ENCODE measurements around the gene KIZ.

The KIZ gene

DNA sequence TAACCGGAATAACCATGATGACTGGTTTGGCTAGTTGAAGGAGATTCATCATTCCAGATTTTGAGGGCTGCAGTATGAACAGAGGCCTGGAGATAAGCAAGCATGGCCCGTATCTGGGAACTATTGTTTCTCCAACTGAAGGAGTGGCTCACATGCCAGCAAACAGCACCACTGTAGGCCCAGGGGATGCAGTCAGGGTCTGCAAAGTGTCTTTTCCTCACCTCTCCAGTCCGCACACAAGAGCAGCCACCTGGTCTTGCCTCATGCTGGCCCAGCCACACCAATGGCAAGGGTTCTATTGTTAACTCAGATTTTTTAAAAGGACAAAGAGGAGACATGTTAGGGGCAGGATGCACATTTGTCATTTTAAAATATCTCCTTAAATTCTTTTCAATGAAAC is 55.1 kb downstream of the KIZ start:
- FAIRE-seq, result no peak

DNA sequence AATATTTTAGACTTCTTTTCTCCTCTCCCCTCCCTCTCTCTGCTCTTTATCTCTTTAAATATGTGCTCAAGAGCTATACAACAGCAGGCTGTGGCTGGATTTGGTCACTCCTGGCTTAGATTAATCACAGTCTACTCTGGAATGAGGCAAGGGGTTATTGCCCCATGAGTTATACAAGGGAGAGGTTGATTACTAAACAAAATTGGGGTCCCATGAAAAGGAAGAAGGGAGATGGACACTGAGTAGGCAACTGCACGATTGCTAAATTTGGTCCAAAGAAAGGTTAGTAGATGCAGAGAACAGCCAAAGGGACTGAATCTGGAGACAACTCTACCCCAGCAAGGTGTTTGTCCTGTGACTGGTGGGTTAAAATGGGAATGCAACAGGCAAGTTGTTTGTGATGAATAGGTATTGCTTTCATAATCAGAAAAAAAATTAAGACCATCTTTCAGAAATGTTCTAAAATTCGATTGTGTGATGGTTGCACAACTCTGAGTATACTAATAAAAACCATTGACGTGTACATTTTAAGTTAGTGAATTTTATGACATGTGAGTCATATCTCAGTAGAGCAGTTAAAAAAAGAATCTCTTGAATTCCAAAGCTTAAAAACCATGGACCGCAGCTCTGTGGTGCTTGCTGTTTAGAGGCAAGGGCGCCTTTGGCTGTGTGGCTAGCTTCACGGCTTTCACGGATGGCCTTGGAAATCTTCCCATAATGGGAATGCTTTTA is 57.1 kb downstream of the KIZ start:
- no peak for FAIRE-seq

DNA sequence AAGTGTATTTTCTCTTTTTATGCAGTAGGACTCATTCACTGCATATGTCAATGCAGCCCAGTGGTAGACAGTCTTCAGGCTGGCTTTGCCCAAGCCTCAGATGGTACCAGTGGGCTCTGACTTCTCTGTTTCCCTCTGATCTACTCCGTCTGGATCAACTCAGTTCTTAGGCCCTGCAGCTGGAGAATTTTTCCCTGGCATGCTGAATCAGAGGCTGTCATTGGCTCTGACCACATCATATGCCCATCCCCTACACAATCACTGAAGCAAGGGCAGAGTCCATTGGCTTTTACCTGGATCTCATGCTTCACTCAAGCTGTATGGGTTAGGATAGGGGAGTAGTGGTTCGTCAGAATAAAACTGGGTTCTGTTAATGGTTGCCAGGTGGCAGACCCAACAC is 57.8 kb downstream of the KIZ start:
- FAIRE-seq, result no peak

DNA sequence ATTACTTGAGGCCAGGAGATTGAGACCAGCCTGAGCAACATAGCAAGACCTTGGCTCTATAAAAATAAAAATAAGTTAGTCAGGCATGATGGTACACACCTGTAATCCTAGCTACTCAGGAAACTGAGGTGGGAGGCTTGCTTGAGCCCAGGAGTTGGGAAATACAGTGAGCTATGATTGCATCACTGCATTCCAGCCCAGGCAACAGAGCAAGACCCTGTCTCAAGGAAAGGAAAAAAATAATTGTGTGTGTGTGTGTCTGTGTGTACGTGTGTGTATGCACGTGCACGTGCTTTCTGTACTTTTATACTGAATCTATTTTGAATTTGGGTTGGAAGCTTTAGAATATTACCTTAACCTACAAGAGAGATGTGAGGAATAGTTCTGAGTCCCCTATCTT is 58.9 kb downstream of the KIZ start:
- no peak for FAIRE-seq

DNA sequence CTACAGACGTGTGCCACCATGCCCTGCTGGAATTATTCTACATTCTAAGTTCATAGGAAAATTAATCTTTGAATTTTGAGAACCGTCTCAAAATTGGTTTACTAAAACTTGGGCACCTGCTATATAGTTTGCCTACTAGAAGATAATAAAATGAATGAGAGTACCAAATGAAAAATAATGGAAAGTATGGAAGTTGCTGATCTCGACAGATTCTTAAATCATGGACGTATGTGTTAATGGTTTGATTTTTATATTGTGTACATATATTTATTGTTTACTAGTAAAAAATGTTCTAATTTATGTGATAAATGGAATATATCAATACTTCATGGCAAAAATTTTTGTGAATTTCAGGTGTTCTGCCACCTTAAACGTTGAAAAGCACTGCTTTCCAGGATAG is 60.0 kb downstream of the KIZ start:
- FAIRE-seq, result no peak

DNA sequence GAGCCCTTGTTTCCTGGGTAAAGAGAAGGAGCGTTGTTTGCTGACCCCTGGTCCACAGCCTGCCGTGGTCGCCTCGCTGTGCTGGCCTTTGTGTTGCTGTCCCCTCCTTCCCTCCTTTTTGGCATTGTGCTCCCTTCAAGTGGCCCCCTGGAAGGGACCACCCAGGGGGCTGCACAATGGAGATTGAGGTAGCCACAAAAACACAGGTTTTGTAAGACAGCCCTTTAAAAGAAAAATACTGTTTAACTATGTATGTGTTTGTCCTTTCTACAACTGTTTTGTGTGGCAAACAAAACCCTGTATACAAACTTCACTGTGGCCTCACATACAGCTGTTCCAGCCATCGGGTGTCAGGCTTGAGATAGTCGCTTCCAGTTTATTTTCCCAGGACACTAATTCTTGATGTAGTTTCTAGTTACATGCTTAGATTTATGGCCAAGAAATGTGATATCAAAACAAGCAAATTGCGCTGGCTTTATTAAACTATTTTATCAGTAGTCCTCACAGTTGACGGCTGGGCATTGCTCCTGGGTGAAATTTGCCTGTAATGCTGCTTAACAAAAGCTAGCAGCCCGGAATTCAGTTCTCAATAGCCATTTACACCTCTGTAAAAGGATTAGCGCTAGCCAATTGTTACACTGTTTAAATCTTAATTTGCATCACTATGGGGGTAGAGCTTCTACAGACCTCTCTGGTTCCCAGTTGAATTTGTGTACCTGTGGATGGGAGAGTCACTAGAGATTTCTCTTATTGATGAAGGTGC is 64.1 kb downstream of the KIZ start:
- no peak for FAIRE-seq

DNA sequence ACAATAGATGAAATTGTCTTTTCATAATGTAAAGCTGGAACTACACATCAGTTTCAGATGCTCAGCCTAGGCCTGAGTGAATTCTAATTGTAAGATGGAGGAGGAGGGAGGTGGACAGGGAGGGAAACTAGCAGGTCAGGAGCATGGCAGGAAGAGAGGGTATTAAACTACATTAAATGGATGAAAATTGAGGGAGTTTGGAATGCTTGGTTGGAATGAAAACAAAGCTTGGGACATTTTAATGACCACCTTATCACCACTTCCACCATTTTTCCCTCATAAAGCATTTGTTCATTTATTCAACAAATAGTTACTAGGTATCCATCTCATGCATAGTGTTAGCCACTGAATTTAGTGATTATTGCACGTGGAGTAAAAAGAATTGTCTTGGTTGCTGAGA is 65.0 kb downstream of the KIZ start:
- FAIRE-seq, result no peak

DNA sequence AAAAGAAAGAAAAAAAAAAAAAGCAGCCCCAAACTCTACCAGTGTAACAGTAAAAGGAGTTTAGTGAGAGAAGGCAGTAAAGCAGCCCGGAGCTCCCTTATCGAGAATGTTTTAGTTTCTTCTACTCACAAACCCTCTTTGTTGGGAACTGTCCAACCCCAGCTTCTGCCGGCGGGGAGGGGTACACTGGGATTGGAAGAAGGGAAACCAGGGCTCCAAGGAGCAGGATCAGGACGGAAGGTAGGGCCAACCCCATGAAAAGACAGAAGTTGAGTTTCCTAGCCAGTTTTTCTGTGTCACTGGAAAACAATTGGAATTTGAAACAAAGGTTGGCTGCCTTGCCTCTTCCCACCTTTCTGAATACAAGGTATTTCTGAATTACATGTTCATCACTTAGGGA is 66.0 kb downstream of the KIZ start:
- no peak for FAIRE-seq

DNA sequence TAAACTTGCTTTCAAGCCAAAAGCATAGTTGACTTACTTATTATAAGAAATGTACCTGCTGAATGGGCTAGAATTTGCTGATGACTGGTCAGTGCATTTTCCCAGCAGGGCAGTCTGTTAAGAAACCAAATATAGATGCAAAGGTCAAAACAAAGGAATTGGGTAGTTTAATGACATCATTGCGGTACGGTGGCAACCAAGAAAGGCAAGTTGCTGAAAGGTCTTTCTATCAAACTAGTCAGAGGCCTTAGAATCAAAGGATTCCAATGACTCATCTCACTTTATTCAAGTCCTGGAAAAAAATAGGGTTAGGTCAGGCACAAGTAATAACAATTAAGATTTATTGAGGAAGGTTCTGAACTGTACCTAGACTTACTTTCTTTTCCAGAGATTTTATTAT is 76.4 kb downstream of the KIZ start:
- FAIRE-seq, result no peak

DNA sequence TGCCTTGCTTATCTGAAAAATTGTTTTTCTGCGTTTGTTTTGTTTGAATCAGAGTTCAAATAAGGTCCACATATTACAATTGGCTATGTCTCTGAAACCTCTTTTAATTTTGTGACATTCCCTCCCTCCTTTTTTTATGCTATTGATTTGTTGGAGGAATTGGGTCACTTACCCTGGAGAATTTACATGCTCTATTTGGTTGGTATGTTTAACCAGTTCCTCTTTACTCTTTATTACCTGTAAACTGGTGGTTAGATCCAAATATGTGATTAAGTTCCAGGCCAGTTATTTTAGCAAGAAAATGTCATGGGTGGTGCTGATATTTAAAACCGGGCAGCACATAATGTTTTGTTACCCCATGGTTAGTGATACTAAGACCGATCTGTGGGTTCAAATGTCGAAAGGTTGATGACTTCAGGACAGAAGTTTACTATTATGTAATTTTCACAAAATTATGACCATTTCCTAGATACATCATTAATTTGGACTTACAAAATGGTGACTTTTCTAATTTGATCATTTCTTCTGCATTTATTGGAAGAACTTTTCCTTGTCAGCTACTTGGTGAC is 77.3 kb downstream of the KIZ start:
- no peak for FAIRE-seq

DNA sequence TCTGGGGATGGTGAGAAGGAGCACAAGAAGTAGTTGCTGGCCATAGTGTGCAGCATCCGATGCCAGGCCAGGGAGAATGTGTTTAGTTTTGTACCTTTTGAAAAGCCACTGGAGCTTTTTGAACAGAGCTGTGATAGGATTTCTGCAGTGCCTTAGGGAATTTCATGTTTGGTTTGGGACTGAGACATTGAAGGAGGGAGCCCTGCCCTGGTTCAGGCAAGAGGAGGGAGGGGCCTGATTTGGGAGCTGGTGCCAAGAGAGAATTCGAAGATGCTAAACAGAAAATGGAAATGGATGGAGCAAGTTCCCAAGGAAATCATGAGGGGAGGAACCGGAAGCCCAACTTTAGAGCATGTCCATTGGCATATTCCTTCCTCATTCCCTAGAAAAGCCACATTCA is 80.7 kb downstream of the KIZ start:
- no peak for FAIRE-seq

DNA sequence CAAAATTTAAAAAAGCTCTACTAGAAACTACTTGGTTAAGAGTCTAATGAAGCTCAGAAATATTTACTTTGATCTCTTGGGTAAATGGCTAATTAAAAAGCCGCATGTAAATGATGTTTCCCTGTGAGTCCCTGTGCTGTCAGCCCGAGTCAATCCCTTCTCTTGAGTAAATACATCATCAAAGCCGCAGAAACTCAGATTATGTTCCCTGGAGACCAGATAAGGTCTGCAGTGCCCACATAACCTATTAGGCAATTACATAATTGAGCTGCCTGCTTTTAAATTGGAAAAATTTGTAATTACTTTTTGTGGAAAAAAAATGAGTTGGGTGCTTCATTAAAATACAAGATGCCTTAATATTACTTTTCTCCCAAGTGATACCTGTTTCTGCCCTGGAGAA is 83.1 kb downstream of the KIZ start:
- no peak for FAIRE-seq

DNA sequence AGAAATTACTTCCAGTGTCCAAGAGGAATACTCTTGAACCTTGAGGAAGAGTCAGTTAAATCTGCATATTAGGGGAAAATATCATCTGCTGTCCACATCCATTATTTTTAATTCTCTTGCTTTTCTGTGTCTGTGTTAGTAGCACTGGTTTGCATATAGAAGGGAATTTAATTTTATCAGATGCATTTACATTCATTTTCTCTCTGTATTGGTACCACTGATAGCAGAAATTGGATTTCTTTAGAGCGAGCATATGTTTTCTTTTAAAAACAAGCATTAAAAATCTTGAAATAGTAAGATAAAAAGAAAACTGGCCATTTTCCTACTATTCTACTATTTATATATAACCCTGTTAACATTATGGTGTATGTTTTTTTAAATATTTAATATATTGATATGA is 83.8 kb downstream of the KIZ start:
- FAIRE-seq, result no peak

DNA sequence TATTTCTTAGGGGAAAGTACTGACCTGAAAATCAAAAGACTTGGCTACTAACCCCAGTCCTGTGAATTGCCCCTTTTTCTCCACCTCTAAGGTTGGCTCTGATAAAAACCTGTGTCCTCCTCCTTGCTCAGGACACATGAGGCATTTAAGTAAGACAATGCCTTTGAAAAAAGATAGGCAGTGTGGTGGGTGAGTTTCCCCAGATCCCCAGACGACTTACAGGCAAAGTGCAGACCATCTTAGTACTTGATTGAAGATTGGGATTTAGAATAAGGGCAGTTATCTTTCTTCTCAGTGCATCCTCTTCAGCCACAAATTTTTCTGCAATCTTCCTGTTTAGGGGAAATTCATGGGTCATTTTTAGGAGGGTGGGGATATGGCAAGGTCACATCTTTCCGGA is 87.8 kb downstream of the KIZ start:
- FAIRE-seq, result no peak

DNA sequence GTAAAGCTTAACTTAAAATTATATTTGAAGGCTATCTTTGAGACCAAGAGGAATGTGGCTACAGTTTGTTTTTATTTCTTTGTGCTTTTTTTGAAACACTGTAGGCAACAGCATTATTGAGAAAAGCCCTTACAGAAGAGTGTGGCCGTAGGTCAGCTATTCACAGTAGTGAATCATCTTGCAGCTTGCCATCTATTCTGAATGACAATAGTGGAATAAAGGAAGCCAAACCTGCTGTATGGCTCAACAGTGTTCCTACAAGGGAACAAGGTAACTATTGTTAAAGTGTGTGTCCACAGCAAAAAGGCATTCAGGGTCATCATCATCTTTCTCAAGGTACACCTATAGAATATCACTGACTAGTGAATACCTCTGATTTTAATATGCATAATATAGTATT is 88.5 kb downstream of the KIZ start:
- no peak for FAIRE-seq

DNA sequence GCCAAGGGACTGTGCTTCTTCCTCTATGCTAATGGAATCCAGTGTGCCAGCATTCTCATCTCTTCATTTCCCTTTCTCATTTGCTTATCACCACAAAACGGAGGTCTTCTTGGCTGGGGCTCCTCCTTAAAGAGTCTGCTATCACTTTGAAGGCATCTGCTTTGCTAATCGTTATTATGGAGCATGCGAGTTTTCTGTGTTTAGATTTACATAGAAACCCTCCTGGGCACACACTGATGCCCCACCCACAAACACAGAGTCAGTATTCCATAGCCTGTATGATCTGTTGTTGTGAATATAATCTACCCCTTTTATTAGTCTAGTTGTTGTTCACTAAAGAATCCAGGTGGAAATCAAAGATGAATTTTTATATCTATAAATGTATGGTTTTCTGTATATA is 93.8 kb downstream of the KIZ start:
- no peak for FAIRE-seq

DNA sequence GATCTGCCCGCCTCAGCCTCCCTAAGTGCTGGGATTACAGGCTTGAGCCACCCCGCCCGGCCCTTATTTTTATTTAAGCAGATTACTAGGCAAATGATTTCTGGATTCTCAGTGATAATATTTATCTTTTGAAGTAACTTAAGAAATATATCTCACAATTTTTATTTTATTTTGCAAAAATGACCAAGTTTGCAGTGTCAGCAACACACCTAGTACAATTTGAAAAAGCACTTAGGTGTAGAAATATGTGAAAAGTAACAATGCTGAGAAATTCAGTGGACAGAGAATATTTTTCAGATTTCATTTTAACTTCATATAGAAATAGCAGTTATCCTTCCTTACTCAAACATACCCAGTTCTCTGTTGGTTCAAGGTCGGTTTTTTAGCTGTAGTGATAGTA is 98.3 kb downstream of the KIZ start:
- FAIRE-seq, result no peak

DNA sequence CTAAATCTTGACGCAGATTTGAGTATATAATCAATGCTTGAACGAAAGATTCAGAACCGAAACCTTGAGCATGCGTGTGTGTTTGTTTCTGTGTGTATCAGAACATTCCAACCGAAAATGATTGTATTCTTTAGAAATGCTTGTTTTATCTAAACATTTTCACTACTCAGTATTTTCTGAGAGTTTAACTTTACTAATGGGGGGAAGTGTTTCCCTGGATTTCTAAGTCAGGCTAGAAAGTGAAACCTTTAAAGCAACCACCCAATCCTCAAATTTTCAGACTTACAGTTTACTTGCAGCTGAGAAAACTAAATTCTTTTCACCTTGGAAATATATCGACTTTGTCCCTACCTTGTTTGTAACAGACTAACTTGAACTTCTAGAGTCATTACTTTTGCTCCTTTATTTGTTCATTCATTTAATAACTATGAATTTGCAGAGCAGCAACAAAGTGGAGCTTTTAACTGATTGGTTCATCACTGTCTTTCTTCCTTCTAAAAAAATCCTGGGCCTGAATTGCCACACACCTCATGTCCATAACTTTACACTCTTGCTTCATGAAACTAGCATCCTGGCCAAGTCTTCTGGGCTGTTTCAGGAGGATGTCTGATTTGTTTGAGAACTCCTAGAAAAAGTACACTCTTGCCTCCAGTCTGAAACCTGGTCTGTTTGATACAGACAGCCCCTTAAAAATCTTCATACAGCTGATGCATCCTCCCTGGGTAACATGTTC is 99.5 kb downstream of the KIZ start:
- no peak for FAIRE-seq

DNA sequence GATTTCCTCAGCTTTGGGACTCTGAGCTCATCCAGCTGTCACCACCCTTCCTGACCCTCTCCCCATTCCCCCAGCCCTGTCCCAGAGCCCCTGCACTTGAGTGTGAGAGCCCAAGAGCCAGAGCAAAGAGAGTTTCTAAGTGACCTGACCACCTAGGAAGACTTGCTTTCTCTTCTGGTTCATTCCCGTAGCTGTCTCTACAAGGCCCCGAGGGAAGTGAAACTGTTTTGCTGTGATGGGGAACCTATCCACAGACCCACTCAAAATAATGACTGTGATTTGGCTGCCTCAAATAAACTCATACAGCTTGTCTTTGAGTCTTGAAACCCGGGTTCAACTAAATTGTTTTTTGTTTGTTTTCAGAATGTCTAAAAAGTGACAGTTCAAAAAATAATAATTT is 102.6 kb downstream of the KIZ start:
- FAIRE-seq, result no peak

DNA sequence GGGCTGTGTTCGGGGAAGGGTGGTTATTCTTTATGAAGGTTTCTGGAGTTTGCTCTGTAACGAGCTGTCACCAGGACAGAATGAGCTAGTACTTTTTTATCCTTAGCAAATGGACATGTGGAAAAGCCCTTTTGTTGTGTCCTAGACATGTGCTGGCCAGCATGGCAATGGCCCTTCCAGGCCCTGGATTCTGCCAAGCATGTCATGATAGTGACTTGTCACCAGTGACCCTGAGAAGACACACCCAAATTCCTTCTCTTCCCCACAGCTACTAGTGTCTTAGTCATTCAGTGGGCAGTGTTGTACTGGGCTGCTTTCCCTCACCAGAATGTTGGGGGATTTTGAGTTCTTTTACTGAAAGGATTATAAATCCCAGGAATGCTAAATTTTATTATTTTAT is 103.3 kb downstream of the KIZ start:
- FAIRE-seq, result no peak

DNA sequence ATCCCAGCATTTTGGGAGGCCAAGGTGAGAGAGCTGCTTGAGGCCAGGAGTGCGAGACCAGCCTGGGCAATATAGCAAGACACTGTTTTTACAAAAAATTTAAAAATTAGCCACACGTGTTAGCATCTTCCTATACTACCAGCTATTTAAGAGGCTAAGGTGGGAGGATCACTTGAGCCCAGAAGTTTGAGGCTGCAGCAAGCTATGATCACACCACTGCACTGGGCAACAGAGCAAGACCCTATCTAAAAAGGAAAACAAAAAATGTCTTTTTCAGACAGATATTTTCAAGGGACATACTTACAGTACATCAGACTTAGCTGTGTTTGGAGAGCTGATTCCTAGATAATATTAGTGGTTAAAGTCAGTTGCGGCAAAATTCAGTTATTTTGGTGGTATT is 104.3 kb downstream of the KIZ start:
- FAIRE-seq, result no peak

DNA sequence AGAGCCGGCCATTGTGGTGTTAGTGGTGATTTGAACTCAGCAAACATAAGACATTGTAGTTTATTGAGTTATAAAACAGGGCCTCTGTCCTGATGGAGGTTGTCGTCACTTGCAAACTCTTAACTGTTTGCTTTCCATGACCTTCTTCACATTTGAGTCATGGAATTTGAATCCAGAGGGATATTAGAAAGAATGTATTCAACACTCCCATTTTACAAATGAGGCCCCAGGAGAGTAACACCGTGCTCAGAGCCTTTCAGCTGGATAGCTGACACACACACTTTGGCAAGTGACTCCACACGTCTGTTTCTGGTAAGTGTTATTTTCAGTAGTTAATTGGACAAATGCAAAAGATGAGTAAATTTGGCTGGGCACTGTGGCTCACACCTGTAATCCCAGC is 104.8 kb downstream of the KIZ start:
- FAIRE-seq, result no peak

DNA sequence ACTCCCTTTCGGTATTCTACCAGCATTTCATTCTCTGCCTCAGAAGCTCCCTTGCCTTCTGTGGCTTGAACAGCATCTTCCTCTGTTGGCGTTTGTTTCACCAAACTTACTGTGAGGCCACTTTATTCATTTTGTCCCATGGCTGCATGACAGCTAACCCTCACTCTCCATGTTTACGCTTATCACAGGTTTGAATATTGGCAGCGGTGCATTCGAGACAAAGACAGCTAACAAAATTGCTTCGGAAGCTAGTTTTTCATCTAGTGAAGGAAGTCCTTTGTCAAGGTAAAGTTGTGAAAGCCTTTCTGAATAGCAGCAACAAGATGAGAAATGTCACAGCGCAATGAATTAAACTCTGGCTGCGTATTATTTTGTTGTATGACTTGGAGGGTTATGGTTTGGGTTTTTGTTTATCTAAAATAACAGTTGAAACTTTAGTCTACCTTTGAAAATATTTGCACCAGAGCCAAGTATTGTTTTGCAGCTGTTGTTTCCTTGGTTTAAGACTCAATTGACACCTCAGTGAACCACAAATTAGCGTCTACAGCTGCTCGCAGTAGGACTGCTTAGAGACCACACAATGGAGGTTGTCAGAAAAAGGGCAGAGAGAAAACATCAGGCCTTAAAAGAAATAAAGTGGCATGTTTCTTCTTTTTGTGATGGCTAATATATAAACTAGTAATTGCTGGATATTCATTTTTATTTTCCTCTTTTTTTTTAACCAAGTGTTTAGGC is 106.8 kb downstream of the KIZ start:
- no peak for FAIRE-seq

Measured in TTC549 (cell line).